ENCODE results near the gene CBLN1.
"Not testable (repeated sequence)": the region's sequence is repeated elsewhere in the genome, so short reads cannot be mapped to it uniquely, and the experiment has no call there.

The CBLN1 gene

GRCh38 chr16:49277766-49278566 lies 3.7 kb downstream of the CBLN1 start:
- no peak for DNase-seq (ENCODE audit: low read depth, low spot score)

GRCh38 chr16:49277386-49277742 lies 4.3 kb downstream of the CBLN1 start:
- DNase-seq (ENCODE audit: low read depth, low spot score), result no peak

- no peak for DNase-seq (ENCODE audit: low read depth, low spot score)
Measured at GRCh38 chr16:49276646-49277385, 4.8 kb downstream of the CBLN1 start.

- no peak for DNase-seq (ENCODE audit: low read depth, low spot score)
Measured at GRCh38 chr16:49275870-49276269, 5.8 kb downstream of the CBLN1 start.

- no peak for DNase-seq (ENCODE audit: low read depth, low spot score)
Measured at GRCh38 chr16:49275050-49275730, 6.4 kb downstream of the CBLN1 start.

GRCh38 chr16:49274591-49274990 lies 7.0 kb downstream of the CBLN1 start:
- DNase-seq (ENCODE audit: low read depth, low spot score), result no peak

- no peak for DNase-seq (ENCODE audit: low read depth, low spot score)
Measured at GRCh38 chr16:49273771-49274170, 7.9 kb downstream of the CBLN1 start.

- no peak for DNase-seq (ENCODE audit: low read depth, low spot score)
Measured at GRCh38 chr16:49271363-49271762, 10.3 kb downstream of the CBLN1 start.

GRCh38 chr16:49269201-49269600 lies 12.4 kb downstream of the CBLN1 start:
- no peak for DNase-seq (ENCODE audit: low read depth, low spot score)

- no peak for DNase-seq (ENCODE audit: low read depth, low spot score)
Measured at GRCh38 chr16:49268667-49269066, 13.0 kb downstream of the CBLN1 start.

GRCh38 chr16:49262501-49262900 lies 19.1 kb downstream of the CBLN1 start:
- no peak for DNase-seq (ENCODE audit: low read depth, low spot score)

GRCh38 chr16:49261930-49262329 lies 19.7 kb downstream of the CBLN1 start:
- DNase-seq (ENCODE audit: low read depth, low spot score), result no peak

- DNase-seq (ENCODE audit: low read depth, low spot score), result no peak
Measured at GRCh38 chr16:49260956-49261530, 20.6 kb downstream of the CBLN1 start.

GRCh38 chr16:49260253-49260652 lies 21.4 kb downstream of the CBLN1 start:
- no peak for DNase-seq (ENCODE audit: low read depth, low spot score)

GRCh38 chr16:49259330-49259729 lies 22.3 kb downstream of the CBLN1 start:
- no peak for DNase-seq (ENCODE audit: low read depth, low spot score)

GRCh38 chr16:49250689-49251088 lies 30.9 kb downstream of the CBLN1 start:
- no peak for DNase-seq (ENCODE audit: low read depth, low spot score)

GRCh38 chr16:49248227-49248626 lies 33.4 kb downstream of the CBLN1 start:
- no peak for DNase-seq (ENCODE audit: low read depth, low spot score)

- DNase-seq (ENCODE audit: low read depth, low spot score), result no peak
Measured at GRCh38 chr16:49236216-49236615, 45.4 kb downstream of the CBLN1 start.

GRCh38 chr16:49228335-49228734 lies 53.3 kb downstream of the CBLN1 start:
- DNase-seq (ENCODE audit: low read depth, low spot score), result not testable (repeated sequence)

Data from activated naive CD8-positive, alpha-beta T cell treated with anti-CD3 and anti-CD28 coated beads, Interleukin-2, amount 50 U/mL, for 16 hours (primary cell).